ENCODE measurements around the gene VAV3. TPM values are rescaled to one million over a fixed set of nuclear protein-coding genes. Genes with fewer than 3 reads are reported as not detected.

The VAV3 gene
- total RNA-seq, 1 experiment from 2014 or later = 10.0 TPM

DNA sequence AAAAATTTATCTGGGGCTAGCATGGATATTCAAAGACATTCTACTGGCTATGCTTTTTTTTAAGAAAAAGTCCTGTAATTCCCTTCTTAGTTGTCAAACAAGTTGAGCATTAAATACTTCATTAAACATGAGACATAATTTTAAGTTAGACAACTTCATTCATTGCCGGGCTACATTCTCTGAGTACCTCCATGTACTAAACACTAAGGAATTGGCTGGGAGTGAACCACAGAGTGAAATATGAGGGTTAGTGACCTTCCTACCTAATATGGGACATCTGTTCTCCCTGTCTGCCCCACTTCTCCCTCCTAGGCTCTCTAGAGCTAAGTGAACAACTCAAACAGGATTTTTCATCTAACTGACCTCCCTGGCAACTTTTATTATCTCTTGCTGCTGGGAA is 370.4 kb downstream of the VAV3 start:
- CTCF ChIA-PET = no interaction called here
- Mint-ChIP-seq H3K4me1 (peaks cover 7% of the 10 kb centered on the region), H3K36me3 (no peaks in the 10 kb centered on the region), H3K27me3 (ENCODE audit: low read depth) (no peaks in the 10 kb centered on the region), H3K9me3 (no peaks in the 10 kb centered on the region), H3K27ac (no peak overlapping the region), H3K4me3 (no peak overlapping the region)
- TF ChIP-seq FOXJ3 (CRISPR knock-in tag; IDR thresholded peaks at IDR 0.05; ENCODE audit: borderline replicate concordance) = no peak
- ATAC-seq = no peak
- POLR2A ChIA-PET = no interaction called here
- DNase-seq (ENCODE audit: low spot score) = no peak

DNA sequence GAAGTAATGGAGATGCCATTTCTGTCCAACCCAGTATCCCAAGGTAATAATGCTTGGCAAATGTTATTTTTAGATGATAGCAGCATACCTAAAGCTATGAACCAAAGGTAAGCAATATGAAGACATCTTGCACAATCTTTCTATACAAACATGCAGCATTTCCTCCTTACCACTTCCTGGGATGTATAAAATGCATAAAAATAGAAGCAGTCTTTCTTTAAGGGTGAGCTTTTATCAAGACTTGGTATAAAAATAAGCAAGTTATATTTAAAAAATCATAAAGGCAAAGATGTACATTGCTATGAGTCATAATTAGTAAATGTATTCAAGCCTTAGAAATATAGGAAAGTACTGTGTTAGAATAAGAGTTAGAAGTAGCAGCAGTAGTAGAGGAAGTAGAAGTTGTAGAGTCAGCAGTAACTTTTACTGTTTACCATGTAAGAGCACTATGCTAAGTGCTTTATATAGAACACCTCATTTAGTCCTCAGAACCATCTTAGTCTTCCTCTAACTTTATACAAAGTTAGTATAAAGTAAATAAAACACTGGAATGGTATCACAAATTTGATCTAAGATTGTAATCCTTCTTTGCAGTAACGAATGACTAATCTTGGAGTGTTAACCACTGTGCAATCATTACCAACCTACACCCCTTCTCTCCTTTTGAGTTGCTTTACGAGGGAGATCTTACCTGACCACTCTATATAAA is 371.3 kb downstream of the VAV3 start:
- Mint-ChIP-seq H3K4me3 (no peak overlapping the region), H3K4me1 (peaks cover 7% of the 10 kb centered on the region), H3K27ac (no peak overlapping the region), H3K9me3 (no peaks in the 10 kb centered on the region), H3K27me3 (ENCODE audit: low read depth) (no peaks in the 10 kb centered on the region), H3K36me3 (no peaks in the 10 kb centered on the region)
- ChIA-PET POLR2A (no interaction called here), CTCF (no interaction called here)
- ATAC-seq (no peak), DNase-seq (ENCODE audit: low spot score) (no peak)
- no peak for TF ChIP-seq RORB (CRISPR knock-in tag; IDR thresholded peaks at IDR 0.05)
- TF ChIP-seq GTF2I (CRISPR knock-in tag; conservative IDR thresholded peaks at IDR 0.05) = no peak
- TF ChIP-seq FOXK1 (CRISPR knock-in tag; IDR thresholded peaks at IDR 0.05) = no peak
- TF ChIP-seq, protein P1, sequence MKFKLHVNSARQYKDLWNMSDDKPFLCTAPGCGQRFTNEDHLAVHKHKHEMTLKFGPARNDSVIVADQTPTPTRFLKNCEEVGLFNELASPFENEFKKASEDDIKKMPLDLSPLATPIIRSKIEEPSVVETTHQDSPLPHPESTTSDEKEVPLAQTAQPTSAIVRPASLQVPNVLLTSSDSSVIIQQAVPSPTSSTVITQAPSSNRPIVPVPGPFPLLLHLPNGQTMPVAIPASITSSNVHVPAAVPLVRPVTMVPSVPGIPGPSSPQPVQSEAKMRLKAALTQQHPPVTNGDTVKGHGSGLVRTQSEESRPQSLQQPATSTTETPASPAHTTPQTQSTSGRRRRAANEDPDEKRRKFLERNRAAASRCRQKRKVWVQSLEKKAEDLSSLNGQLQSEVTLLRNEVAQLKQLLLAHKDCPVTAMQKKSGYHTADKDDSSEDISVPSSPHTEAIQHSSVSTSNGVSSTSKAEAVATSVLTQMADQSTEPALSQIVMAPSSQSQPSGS (CRISPR knock-in tag; IDR thresholded peaks at IDR 0.05; ENCODE audit: borderline replicate concordance, low read depth) = no peak
- TF ChIP-seq, protein P2, sequence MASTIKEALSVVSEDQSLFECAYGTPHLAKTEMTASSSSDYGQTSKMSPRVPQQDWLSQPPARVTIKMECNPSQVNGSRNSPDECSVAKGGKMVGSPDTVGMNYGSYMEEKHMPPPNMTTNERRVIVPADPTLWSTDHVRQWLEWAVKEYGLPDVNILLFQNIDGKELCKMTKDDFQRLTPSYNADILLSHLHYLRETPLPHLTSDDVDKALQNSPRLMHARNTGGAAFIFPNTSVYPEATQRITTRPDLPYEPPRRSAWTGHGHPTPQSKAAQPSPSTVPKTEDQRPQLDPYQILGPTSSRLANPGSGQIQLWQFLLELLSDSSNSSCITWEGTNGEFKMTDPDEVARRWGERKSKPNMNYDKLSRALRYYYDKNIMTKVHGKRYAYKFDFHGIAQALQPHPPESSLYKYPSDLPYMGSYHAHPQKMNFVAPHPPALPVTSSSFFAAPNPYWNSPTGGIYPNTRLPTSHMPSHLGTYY (CRISPR knock-in tag; IDR thresholded peaks at IDR 0.05) = no peak

DNA sequence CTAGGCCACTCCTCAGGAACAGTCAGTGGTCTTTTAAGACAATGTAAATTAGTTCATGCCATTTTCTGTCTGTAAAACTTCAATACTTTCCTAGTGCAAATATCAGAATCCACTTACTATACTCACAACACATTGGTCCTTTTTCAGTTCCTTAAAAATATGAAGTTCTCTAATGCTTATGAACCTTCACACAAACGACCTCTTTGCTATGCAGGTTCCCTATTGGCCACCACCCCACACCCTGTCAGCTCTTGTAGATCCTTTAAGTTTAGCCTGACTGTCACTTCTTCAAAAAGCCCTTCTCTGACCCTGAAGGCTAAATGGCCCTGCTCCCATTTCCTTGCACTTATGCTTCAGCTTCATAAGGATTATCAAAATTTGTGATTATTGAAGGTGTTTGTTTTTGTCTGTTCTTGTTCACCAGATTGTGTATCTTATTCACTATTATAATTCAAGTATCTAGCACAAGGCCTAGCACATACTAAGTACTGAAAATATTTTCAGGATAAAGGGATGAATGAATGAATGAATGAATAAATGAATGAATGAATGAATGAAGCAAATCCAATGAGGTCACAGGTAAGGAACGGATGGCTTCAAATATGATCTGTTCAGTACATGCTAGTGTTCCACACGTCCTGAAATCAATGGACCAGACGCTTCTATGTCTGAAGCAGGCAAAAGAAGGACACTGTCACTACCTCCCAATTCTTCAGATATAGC is 373.9 kb downstream of the VAV3 start:
- Mint-ChIP-seq H3K27me3 (ENCODE audit: low read depth) (no peaks in the 10 kb centered on the region), H3K36me3 (no peaks in the 10 kb centered on the region), H3K9me3 (no peaks in the 10 kb centered on the region), H3K4me1 (peaks cover under 1% of the 10 kb centered on the region), H3K27ac (no peak overlapping the region), H3K4me3 (no peak overlapping the region)
- ATAC-seq (no peak), DNase-seq (ENCODE audit: low spot score) (no peak)
- POLR2A ChIA-PET = no interaction called here
- CTCF ChIA-PET = no interaction called here
- TF ChIP-seq ZNF219 (CRISPR knock-in tag; IDR thresholded peaks at IDR 0.05; ENCODE audit: borderline replicate concordance) = no peak
- no peak for TF ChIP-seq ZNF263 (CRISPR knock-in tag; IDR thresholded peaks at IDR 0.05; ENCODE audit: low read depth)
- no peak for TF ChIP-seq TP53 (CRISPR knock-in tag; IDR thresholded peaks at IDR 0.05)
- TF ChIP-seq, protein P3, sequence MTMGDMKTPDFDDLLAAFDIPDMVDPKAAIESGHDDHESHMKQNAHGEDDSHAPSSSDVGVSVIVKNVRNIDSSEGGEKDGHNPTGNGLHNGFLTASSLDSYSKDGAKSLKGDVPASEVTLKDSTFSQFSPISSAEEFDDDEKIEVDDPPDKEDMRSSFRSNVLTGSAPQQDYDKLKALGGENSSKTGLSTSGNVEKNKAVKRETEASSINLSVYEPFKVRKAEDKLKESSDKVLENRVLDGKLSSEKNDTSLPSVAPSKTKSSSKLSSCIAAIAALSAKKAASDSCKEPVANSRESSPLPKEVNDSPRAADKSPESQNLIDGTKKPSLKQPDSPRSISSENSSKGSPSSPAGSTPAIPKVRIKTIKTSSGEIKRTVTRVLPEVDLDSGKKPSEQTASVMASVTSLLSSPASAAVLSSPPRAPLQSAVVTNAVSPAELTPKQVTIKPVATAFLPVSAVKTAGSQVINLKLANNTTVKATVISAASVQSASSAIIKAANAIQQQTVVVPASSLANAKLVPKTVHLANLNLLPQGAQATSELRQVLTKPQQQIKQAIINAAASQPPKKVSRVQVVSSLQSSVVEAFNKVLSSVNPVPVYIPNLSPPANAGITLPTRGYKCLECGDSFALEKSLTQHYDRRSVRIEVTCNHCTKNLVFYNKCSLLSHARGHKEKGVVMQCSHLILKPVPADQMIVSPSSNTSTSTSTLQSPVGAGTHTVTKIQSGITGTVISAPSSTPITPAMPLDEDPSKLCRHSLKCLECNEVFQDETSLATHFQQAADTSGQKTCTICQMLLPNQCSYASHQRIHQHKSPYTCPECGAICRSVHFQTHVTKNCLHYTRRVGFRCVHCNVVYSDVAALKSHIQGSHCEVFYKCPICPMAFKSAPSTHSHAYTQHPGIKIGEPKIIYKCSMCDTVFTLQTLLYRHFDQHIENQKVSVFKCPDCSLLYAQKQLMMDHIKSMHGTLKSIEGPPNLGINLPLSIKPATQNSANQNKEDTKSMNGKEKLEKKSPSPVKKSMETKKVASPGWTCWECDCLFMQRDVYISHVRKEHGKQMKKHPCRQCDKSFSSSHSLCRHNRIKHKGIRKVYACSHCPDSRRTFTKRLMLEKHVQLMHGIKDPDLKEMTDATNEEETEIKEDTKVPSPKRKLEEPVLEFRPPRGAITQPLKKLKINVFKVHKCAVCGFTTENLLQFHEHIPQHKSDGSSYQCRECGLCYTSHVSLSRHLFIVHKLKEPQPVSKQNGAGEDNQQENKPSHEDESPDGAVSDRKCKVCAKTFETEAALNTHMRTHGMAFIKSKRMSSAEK (CRISPR knock-in tag; IDR thresholded peaks at IDR 0.05; ENCODE audit: borderline replicate concordance) = no peak
- no peak for TF ChIP-seq TEAD1 (CRISPR knock-in tag; IDR thresholded peaks at IDR 0.05)
- no peak for TF ChIP-seq CBFB (CRISPR knock-in tag; IDR thresholded peaks at IDR 0.05; ENCODE audit: low read depth)
- TF ChIP-seq, protein P4, sequence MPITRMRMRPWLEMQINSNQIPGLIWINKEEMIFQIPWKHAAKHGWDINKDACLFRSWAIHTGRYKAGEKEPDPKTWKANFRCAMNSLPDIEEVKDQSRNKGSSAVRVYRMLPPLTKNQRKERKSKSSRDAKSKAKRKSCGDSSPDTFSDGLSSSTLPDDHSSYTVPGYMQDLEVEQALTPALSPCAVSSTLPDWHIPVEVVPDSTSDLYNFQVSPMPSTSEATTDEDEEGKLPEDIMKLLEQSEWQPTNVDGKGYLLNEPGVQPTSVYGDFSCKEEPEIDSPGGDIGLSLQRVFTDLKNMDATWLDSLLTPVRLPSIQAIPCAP (CRISPR knock-in tag; IDR thresholded peaks at IDR 0.05) = no peak
- no peak for TF ChIP-seq FOXP1 (CRISPR knock-in tag; IDR thresholded peaks at IDR 0.05; ENCODE audit: borderline replicate concordance)
- TF ChIP-seq, protein P5, sequence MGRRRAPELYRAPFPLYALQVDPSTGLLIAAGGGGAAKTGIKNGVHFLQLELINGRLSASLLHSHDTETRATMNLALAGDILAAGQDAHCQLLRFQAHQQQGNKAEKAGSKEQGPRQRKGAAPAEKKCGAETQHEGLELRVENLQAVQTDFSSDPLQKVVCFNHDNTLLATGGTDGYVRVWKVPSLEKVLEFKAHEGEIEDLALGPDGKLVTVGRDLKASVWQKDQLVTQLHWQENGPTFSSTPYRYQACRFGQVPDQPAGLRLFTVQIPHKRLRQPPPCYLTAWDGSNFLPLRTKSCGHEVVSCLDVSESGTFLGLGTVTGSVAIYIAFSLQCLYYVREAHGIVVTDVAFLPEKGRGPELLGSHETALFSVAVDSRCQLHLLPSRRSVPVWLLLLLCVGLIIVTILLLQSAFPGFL (CRISPR knock-in tag; IDR thresholded peaks at IDR 0.05; ENCODE audit: borderline replicate concordance) = no peak
- TF ChIP-seq, protein P6, sequence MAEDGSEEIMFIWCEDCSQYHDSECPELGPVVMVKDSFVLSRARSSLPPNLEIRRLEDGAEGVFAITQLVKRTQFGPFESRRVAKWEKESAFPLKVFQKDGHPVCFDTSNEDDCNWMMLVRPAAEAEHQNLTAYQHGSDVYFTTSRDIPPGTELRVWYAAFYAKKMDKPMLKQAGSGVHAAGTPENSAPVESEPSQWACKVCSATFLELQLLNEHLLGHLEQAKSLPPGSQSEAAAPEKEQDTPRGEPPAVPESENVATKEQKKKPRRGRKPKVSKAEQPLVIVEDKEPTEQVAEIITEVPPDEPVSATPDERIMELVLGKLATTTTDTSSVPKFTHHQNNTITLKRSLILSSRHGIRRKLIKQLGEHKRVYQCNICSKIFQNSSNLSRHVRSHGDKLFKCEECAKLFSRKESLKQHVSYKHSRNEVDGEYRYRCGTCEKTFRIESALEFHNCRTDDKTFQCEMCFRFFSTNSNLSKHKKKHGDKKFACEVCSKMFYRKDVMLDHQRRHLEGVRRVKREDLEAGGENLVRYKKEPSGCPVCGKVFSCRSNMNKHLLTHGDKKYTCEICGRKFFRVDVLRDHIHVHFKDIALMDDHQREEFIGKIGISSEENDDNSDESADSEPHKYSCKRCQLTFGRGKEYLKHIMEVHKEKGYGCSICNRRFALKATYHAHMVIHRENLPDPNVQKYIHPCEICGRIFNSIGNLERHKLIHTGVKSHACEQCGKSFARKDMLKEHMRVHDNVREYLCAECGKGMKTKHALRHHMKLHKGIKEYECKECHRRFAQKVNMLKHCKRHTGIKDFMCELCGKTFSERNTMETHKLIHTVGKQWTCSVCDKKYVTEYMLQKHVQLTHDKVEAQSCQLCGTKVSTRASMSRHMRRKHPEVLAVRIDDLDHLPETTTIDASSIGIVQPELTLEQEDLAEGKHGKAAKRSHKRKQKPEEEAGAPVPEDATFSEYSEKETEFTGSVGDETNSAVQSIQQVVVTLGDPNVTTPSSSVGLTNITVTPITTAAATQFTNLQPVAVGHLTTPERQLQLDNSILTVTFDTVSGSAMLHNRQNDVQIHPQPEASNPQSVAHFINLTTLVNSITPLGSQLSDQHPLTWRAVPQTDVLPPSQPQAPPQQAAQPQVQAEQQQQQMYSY (CRISPR knock-in tag; IDR thresholded peaks at IDR 0.05) = no peak

All from WTC11 (cell line).